HG03521 (cell line): Measurements from ENCODE around the gene MEIS2.
"Not testable (repeated sequence)": the region's sequence is repeated elsewhere in the genome, so short reads cannot be mapped to it uniquely, and the experiment has no call there.

Experiments
- ATAC-seq: cut with Tn5 transposase; IDR thresholded peaks from one replicate; pipeline ENCODE4 v1.9.1; 2021; ENCODE audit warnings: mild to moderate bottlenecking, moderate library complexity; ENCODE audit not compliant: unreplicated experiment

Gene MEIS2

GRCh38 chr15:37014137-37014536 lies 86.2 kb downstream of the MEIS2 start:
- ATAC-seq: no peak

GRCh38 chr15:37010595-37010994 lies 89.8 kb downstream of the MEIS2 start:
- no peak for ATAC-seq

GRCh38 chr15:37009288-37009687 lies 91.1 kb downstream of the MEIS2 start:
- no peak for ATAC-seq

- ATAC-seq: no peak
Measured at GRCh38 chr15:37008205-37008604, 92.1 kb downstream of the MEIS2 start.

GRCh38 chr15:37007301-37007700 lies 93.0 kb downstream of the MEIS2 start:
- no peak for ATAC-seq

GRCh38 chr15:37004981-37005735 lies 95.2 kb downstream of the MEIS2 start:
- ATAC-seq: no peak

GRCh38 chr15:37004373-37004869 lies 95.9 kb downstream of the MEIS2 start:
- ATAC-seq: no peak

GRCh38 chr15:37002041-37002672 lies 98.2 kb downstream of the MEIS2 start:
- no peak for ATAC-seq

- ATAC-seq: no peak
Measured at GRCh38 chr15:37001417-37001816, 98.9 kb downstream of the MEIS2 start.

- ATAC-seq: no peak
Measured at GRCh38 chr15:36999778-37000177, 100.6 kb downstream of the MEIS2 start.

- ATAC-seq: no peak
Measured at GRCh38 chr15:36996538-36997181, 103.7 kb downstream of the MEIS2 start.

- no peak for ATAC-seq
Measured at GRCh38 chr15:36996121-36996520, 104.2 kb downstream of the MEIS2 start.

GRCh38 chr15:36994790-36995189 lies 105.6 kb downstream of the MEIS2 start:
- ATAC-seq: no peak

GRCh38 chr15:36992454-36992853 lies 107.9 kb downstream of the MEIS2 start:
- no peak for ATAC-seq

GRCh38 chr15:36988947-36989346 lies 111.4 kb downstream of the MEIS2 start:
- no peak for ATAC-seq

GRCh38 chr15:36982430-36982829 lies 117.9 kb downstream of the MEIS2 start:
- no peak for ATAC-seq

- ATAC-seq: not testable (repeated sequence)
Measured at GRCh38 chr15:36980281-36980680, 120.1 kb downstream of the MEIS2 start.

GRCh38 chr15:36978625-36979024 lies 121.7 kb downstream of the MEIS2 start:
- no peak for ATAC-seq

GRCh38 chr15:36978126-36978525 lies 122.2 kb downstream of the MEIS2 start:
- no peak for ATAC-seq

- no peak for ATAC-seq
Measured at GRCh38 chr15:36977659-36978058, 122.7 kb downstream of the MEIS2 start.

GRCh38 chr15:36972704-36973103 lies 127.6 kb downstream of the MEIS2 start:
- ATAC-seq: no peak

- ATAC-seq: no peak
Measured at GRCh38 chr15:36970522-36970921, 129.8 kb downstream of the MEIS2 start.
